Karpas-422 (cell line): ENCODE measurements around the gene HTR3B. TPM values are rescaled to one million over a fixed set of nuclear protein-coding genes. Genes with fewer than 3 reads are reported as not detected.

Experiments
- DNase-seq: peaks from one replicate; pipeline ENCODE4 v3.0.0-alpha.2; 2015
- H2AFZ ChIP-seq: fragments of 200-600 bp; sonication (generic); 2 replicates; pipeline ENCODE4 v1.6.1; 2014; ENCODE audit warnings: antibody characterized with exemption, low read length, mixed read lengths
- H3K27ac ChIP-seq: fragments of 200-600 bp; sonication (generic); 2 replicates; pipeline ENCODE4 v1.5.1; 2014; ENCODE audit warnings: mild to moderate bottlenecking, low read length, moderate library complexity
- H3K27me3 ChIP-seq: fragments of 200-600 bp; sonication (generic); 2 replicates; pipeline ENCODE4 v1.6.1; 2014; ENCODE audit warnings: low read length, mixed read lengths
- H3K36me3 ChIP-seq: fragments of 200-600 bp; sonication (generic); 2 replicates; pipeline ENCODE4 v1.6.1; 2014; ENCODE audit warnings: low read length, mixed read lengths; ENCODE audit not compliant: insufficient read depth
- H3K4me1 ChIP-seq: fragments of 200-600 bp; sonication (generic); 2 replicates; pipeline ENCODE4 v1.6.1; 2014; ENCODE audit warnings: mild to moderate bottlenecking, low read length, mixed read lengths
- H3K4me2 ChIP-seq: fragments of 200-600 bp; sonication (generic); 2 replicates; pipeline ENCODE4 v1.6.1; 2014; ENCODE audit warnings: low read length, low read depth, mild to moderate bottlenecking; ENCODE audit not compliant: poor library complexity, severe bottlenecking
- H3K4me3 ChIP-seq: fragments of 200-600 bp; sonication (generic); 2 replicates; pipeline ENCODE4 v1.5.1; 2014; ENCODE audit warnings: mild to moderate bottlenecking, antibody characterized with exemption, low read length, mixed read lengths
- H3K79me2 ChIP-seq: fragments of 200-600 bp; sonication (generic); 2 replicates; pipeline ENCODE4 v1.6.1; 2014; ENCODE audit warnings: mild to moderate bottlenecking, low read length, mixed read lengths
- H3K9ac ChIP-seq: fragments of 200-600 bp; sonication (generic); 2 replicates; pipeline ENCODE4 v1.6.0; 2014; ENCODE audit warnings: low read length
- H3K9me2 ChIP-seq: fragments of 200-600 bp; sonication (generic), shearing (Covaris generic); replicated peaks from 2 replicates; pipeline ENCODE4 v1.6.0; 2014; ENCODE audit warnings: mild to moderate bottlenecking, low read length, moderate library complexity; ENCODE audit not compliant: insufficient read depth
- H3K9me3 ChIP-seq: fragments of 300-700, 200-600 bp; sonication (generic); 2 replicates; pipeline ENCODE4 v1.6.1; 2014; ENCODE audit warnings: low read length, mixed read lengths
- H4K20me1 ChIP-seq: fragments of 200-600 bp; sonication (generic); 2 replicates; pipeline ENCODE4 v1.6.1; 2014; ENCODE audit warnings: mild to moderate bottlenecking, antibody characterized with exemption, low read length, low read depth; ENCODE audit not compliant: insufficient read depth
- total RNA-seq: library from RNA; depleted of rRNA; stranded (reverse); fragments of >200 nt; shearing (Covaris generic); gene quantifications from 2 replicates; pipeline ENCODE4 v1.2.3, GENCODE V29; 2014; ENCODE audit warnings: low replicate concordance

HTR3B gene
- total RNA-seq, 1 experiment from 2014 or later = 2.2 TPM

GRCh38 chr11:113895367-113896155 lies 9.0 kb upstream of the HTR3B start:
- no peaks in the 10 kb centered on the region for H3K79me2 ChIP-seq
- H3K9ac ChIP-seq = no peak overlapping the region
- H3K4me3 ChIP-seq = no peak overlapping the region
- H3K36me3 ChIP-seq = no peaks in the 10 kb centered on the region
- no peaks in the 10 kb centered on the region for H3K9me3 ChIP-seq
- no peaks in the 10 kb centered on the region for H4K20me1 ChIP-seq
- peaks cover 21% of the 10 kb centered on the region for H3K4me1 ChIP-seq
- no peaks in the 10 kb centered on the region for H3K9me2 ChIP-seq
- no peak overlapping the region for H2AFZ ChIP-seq
- H3K27ac ChIP-seq = no peak overlapping the region
- H3K27me3 ChIP-seq = no peaks in the 10 kb centered on the region
- peak overlapping the region; percentile 13 for H3K4me2 ChIP-seq
- DNase-seq = peak; percentile 51

GRCh38 chr11:113896156-113896879 lies 8.3 kb upstream of the HTR3B start:
- Histone ChIP-seq H3K4me2 (no peak overlapping the region), H2AFZ (no peak overlapping the region)

DNA sequence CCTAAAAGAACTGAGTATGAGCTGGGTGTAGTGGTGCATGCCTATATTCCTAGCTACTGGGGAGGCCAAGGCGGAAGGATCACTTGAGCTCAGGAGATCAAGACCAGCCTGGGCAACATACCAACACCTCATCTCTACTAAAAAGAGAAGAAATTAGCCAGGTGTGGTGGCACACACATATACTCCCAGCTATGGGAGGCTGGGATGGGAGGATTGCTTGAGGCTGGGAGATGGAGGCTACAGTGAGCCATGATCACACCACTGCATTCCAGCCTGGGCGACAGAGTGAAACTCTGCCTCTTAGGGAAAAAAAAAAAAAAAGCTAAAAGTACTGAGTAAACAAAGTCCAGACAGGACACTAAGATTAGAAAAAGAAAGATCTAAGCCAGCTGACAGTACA lies 3.5 kb upstream of the HTR3B start:
- no peak overlapping the region for H3K4me2 ChIP-seq

More at GRCh38 chr11:113896156-113896879, 8.3 kb upstream of the HTR3B start:
- H3K4me3 ChIP-seq = no peak overlapping the region
- no peaks in the 10 kb centered on the region for H3K79me2 ChIP-seq
- DNase-seq = peak; percentile 73
- H3K9me2 ChIP-seq = no peaks in the 10 kb centered on the region
- no peak overlapping the region for H3K27ac ChIP-seq
- no peaks in the 10 kb centered on the region for H3K36me3 ChIP-seq
- no peak overlapping the region for H3K9ac ChIP-seq
- H3K27me3 ChIP-seq = no peaks in the 10 kb centered on the region
- peaks cover 21% of the 10 kb centered on the region for H3K4me1 ChIP-seq
- no peaks in the 10 kb centered on the region for H4K20me1 ChIP-seq
- H3K9me3 ChIP-seq = no peaks in the 10 kb centered on the region

GRCh38 chr11:113906038-113906437 lies 1.4 kb downstream of the HTR3B start:
- Histone ChIP-seq H3K4me2 (no peak overlapping the region), H3K4me1 (peaks cover 35% of the 10 kb centered on the region), H2AFZ (no peak overlapping the region), H3K4me3 (no peak overlapping the region), H3K27me3 (no peaks in the 10 kb centered on the region), H3K27ac (no peak overlapping the region), H3K9ac (no peak overlapping the region), H4K20me1 (no peaks in the 10 kb centered on the region), H3K9me2 (no peaks in the 10 kb centered on the region), H3K9me3 (no peaks in the 10 kb centered on the region), H3K36me3 (no peaks in the 10 kb centered on the region), H3K79me2 (no peaks in the 10 kb centered on the region)
- no peak for DNase-seq

More for the DNA sequence above, 3.5 kb upstream of the HTR3B start:
- no peaks in the 10 kb centered on the region for H3K79me2 ChIP-seq
- no peaks in the 10 kb centered on the region for H3K9me2 ChIP-seq
- H3K4me1 ChIP-seq = peaks cover 12% of the 10 kb centered on the region
- H3K36me3 ChIP-seq = no peaks in the 10 kb centered on the region
- no peak for DNase-seq
- no peak overlapping the region for H3K9ac ChIP-seq
- H3K27me3 ChIP-seq = no peaks in the 10 kb centered on the region
- H3K9me3 ChIP-seq = no peaks in the 10 kb centered on the region
- no peak overlapping the region for H3K27ac ChIP-seq
- H4K20me1 ChIP-seq = no peaks in the 10 kb centered on the region
- H3K4me3 ChIP-seq = no peak overlapping the region
- H2AFZ ChIP-seq = no peak overlapping the region

GRCh38 chr11:113906516-113906915 lies 1.9 kb downstream of the HTR3B start:
- Histone ChIP-seq H2AFZ (no peak overlapping the region), H3K36me3 (no peaks in the 10 kb centered on the region), H3K27ac (no peak overlapping the region), H4K20me1 (no peaks in the 10 kb centered on the region), H3K9me3 (no peaks in the 10 kb centered on the region), H3K9ac (no peak overlapping the region), H3K4me3 (no peak overlapping the region), H3K9me2 (no peaks in the 10 kb centered on the region), H3K4me2 (no peak overlapping the region), H3K4me1 (peaks cover 35% of the 10 kb centered on the region), H3K27me3 (no peaks in the 10 kb centered on the region), H3K79me2 (no peaks in the 10 kb centered on the region)
- no peak for DNase-seq

DNA sequence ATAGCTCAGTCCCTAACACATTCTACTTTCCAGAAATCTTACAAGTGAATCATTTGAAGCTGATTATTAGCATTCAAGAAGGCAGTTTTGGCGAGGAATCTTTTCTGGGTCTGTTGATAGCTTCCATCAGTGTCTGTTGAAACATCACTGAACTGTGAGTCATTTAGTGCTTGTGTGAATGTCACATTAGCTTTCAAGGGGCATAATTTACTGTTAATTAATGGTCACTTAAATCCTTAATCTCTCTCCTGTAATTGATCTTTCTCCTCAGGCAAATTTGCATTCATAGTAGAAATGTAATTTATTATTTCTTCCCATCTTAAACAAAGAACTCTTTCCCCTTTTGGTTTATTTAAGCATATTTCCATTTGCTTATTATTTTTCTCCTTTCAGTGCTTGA lies 2.6 kb downstream of the HTR3B start:
- Histone ChIP-seq H3K79me2 (no peaks in the 10 kb centered on the region), H3K36me3 (no peaks in the 10 kb centered on the region), H3K27me3 (no peaks in the 10 kb centered on the region), H3K4me2 (peak overlapping the region; percentile 64), H3K9me3 (no peaks in the 10 kb centered on the region), H3K4me1 (peaks cover 35% of the 10 kb centered on the region), H2AFZ (0 out of 2 replicates have a peak overlapping the region, but pooled peaks have one; percentile 20), H3K4me3 (no peak overlapping the region), H4K20me1 (no peaks in the 10 kb centered on the region), H3K9me2 (no peaks in the 10 kb centered on the region), H3K27ac (no peak overlapping the region), H3K9ac (0 out of 2 replicates have a peak overlapping the region, but pooled peaks have one; percentile 27)
- no peak for DNase-seq

DNA sequence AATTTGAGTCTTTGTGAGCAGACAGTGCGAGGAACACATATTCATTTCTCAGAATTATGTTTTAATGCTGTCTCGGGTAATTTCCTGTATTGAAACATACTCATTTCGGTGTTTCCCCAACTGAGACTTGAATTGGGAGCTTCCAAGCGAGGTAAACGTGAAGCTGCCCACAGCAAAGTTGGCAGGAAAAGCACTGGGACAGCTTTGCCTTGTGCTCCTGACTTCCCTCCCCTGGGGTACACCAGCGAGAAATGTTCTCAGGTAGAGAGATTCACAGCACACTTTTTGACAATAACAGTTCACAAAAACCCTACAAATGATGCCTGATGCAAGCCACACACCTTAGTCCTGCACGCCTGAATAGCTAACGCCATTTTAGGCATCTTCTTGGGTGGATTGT lies 3.1 kb downstream of the HTR3B start:
- Histone ChIP-seq H3K79me2 (no peaks in the 10 kb centered on the region), H3K4me2 (peak overlapping the region; percentile 64), H3K9me2 (no peaks in the 10 kb centered on the region), H3K36me3 (no peaks in the 10 kb centered on the region), H3K9me3 (no peaks in the 10 kb centered on the region), H3K27ac (no peak overlapping the region), H3K4me3 (peak overlapping the region; percentile 37; the same call in 1 of the 2 replicates), H2AFZ (peak overlapping the region; percentile 20; the same call in 1 of the 2 replicates), H4K20me1 (no peaks in the 10 kb centered on the region), H3K9ac (peak overlapping the region; percentile 27; the same call in 1 of the 2 replicates), H3K4me1 (peaks cover 35% of the 10 kb centered on the region), H3K27me3 (no peaks in the 10 kb centered on the region)
- DNase-seq = no peak

GRCh38 chr11:113908098-113908497 lies 3.5 kb downstream of the HTR3B start:
- peak; percentile 49 for DNase-seq
- H3K9me2 ChIP-seq = no peaks in the 10 kb centered on the region
- H3K27ac ChIP-seq = no peak overlapping the region
- H3K9me3 ChIP-seq = no peaks in the 10 kb centered on the region
- no peaks in the 10 kb centered on the region for H3K36me3 ChIP-seq
- peaks cover 35% of the 10 kb centered on the region for H3K4me1 ChIP-seq
- H3K27me3 ChIP-seq = no peaks in the 10 kb centered on the region
- H3K9ac ChIP-seq = peak overlapping the region; percentile 27; the same call in 1 of the 2 replicates
- peak overlapping the region; percentile 37; the same call in 1 of the 2 replicates for H3K4me3 ChIP-seq
- peak overlapping the region; percentile 64 for H3K4me2 ChIP-seq
- H2AFZ ChIP-seq = peak overlapping the region; percentile 20; the same call in 1 of the 2 replicates
- no peaks in the 10 kb centered on the region for H3K79me2 ChIP-seq
- H4K20me1 ChIP-seq = no peaks in the 10 kb centered on the region
